Neuronal stem cell (in vitro differentiated cells): Measurements from ENCODE around the gene PATZ1.

Source experiments
- DNase-seq: peaks from one replicate; pipeline ENCODE4 v3.0.0-alpha.2; 2013; ENCODE audit warnings: low spot score
- H2AFZ ChIP-seq: one replicate; pipeline ENCODE4 v1.6.1; 2013; ENCODE audit warnings: mild to moderate bottlenecking, low read length, inconsistent platforms
- H2AK5ac ChIP-seq: 2 replicates; pipeline ENCODE4 v1.6.1; 2013; ENCODE audit warnings: low read depth, mild to moderate bottlenecking, inconsistent platforms, low read length, moderate library complexity, mixed read lengths
- H2BK120ac ChIP-seq: 2 replicates; pipeline ENCODE4 v1.6.1; 2013; ENCODE audit warnings: low read depth, mild to moderate bottlenecking, inconsistent platforms, low read length, moderate library complexity, mixed read lengths
- H2BK12ac ChIP-seq: one replicate; pipeline ENCODE4 v1.6.1; 2013; ENCODE audit warnings: low read length, inconsistent platforms
- H2BK15ac ChIP-seq: 2 replicates; pipeline ENCODE4 v1.6.1; 2013; ENCODE audit warnings: mild to moderate bottlenecking, low read length, inconsistent platforms, mixed read lengths
- H2BK5ac ChIP-seq: one replicate; pipeline ENCODE4 v1.6.1; 2013; ENCODE audit warnings: inconsistent platforms, mild to moderate bottlenecking, low read length, moderate library complexity
- H3K14ac ChIP-seq: one replicate; pipeline ENCODE4 v1.6.1; 2013; ENCODE audit warnings: low read length, inconsistent platforms
- H3K18ac ChIP-seq: 2 replicates; pipeline ENCODE4 v1.6.1; 2013; ENCODE audit warnings: low read length, inconsistent platforms
- H3K23ac ChIP-seq: 2 replicates; pipeline ENCODE4 v1.6.1; 2013; ENCODE audit warnings: low read depth, mild to moderate bottlenecking, mixed read lengths, low read length, inconsistent platforms; ENCODE audit not compliant: poor library complexity
- H3K27ac ChIP-seq: replicated peaks from 3 replicates; pipeline ENCODE4 v1.5.1; 2013; ENCODE audit warnings: low read length, inconsistent platforms
- H3K27me3 ChIP-seq, 3 experiments: 2 replicates each; pipeline ENCODE4 v1.6.1; 2013; ENCODE audit warnings: low read length in 3 of 3, mild to moderate bottlenecking in 2 of 3, inconsistent platforms in 1 of 3, low read depth in 1 of 3, mixed read lengths in 1 of 3, moderate library complexity in 1 of 3; ENCODE audit not compliant: control insufficient read depth in 3 of 3, insufficient read depth in 3 of 3
- H3K36me3 ChIP-seq, 2 donors: replicated peaks in 1 of 2; 2 replicates each; pipeline ENCODE4 v1.6.1; 2013; ENCODE audit warnings: low read length in 2 of 2; ENCODE audit not compliant: control insufficient read depth in 2 of 2, insufficient read depth in 2 of 2
- H3K4ac ChIP-seq: 2 replicates; pipeline ENCODE4 v1.6.1; 2013; ENCODE audit warnings: inconsistent platforms, mild to moderate bottlenecking, low read length, moderate library complexity
- H3K4me1 ChIP-seq, 2 donors: 1 replicate in 1 of 2; 2 replicates in 1 of 2; pipeline ENCODE4 v1.6.1; 2013; ENCODE audit warnings: low read length in 2 of 2, low read depth in 1 of 2; ENCODE audit not compliant: control insufficient read depth in 2 of 2, insufficient read depth in 1 of 2
- H3K4me2 ChIP-seq: one replicate; pipeline ENCODE4 v1.6.1; 2013; ENCODE audit warnings: mild to moderate bottlenecking, low read length, inconsistent platforms; ENCODE audit not compliant: insufficient read depth, poor library complexity, severe bottlenecking
- H3K4me3 ChIP-seq, 2 donors: 2 replicates each; pipeline ENCODE4 v1.5.1; 2013; ENCODE audit warnings: low read length in 2 of 2, mild to moderate bottlenecking in 2 of 2, inconsistent platforms in 1 of 2, moderate library complexity in 1 of 2
- H3K79me1 ChIP-seq: one replicate; pipeline ENCODE4 v1.6.1; 2013; ENCODE audit warnings: low read depth, mild to moderate bottlenecking, inconsistent platforms, low read length, moderate library complexity
- H3K9ac ChIP-seq: one replicate; pipeline ENCODE4 v1.6.1; 2013; ENCODE audit warnings: mild to moderate bottlenecking, low read depth, low read length, inconsistent platforms; ENCODE audit not compliant: poor library complexity
- H3K9me3 ChIP-seq, 2 donors: replicated peaks in 1 of 2; 2 replicates each; pipeline versions ENCODE3 to v1.6.1; 2013; ENCODE audit warnings: low read length in 2 of 2, mild to moderate bottlenecking in 2 of 2, inconsistent platforms in 1 of 2, low read depth in 1 of 2, mixed read lengths in 1 of 2, moderate library complexity in 1 of 2; ENCODE audit not compliant: control insufficient read depth in 2 of 2, insufficient read depth in 1 of 2
- H4K8ac ChIP-seq: one replicate; pipeline ENCODE4 v1.6.1; 2013; ENCODE audit warnings: low read depth, mild to moderate bottlenecking, inconsistent platforms, low read length, moderate library complexity
- H4K91ac ChIP-seq: one replicate; pipeline ENCODE4 v1.6.1; 2013; ENCODE audit warnings: low read length, low read depth, mild to moderate bottlenecking, inconsistent platforms; ENCODE audit not compliant: poor library complexity
- WGBS, 2 donors: extraction: QIAGEN DNeasy Blood & Tissue Kit; methylation state at CpG; one replicate each; pipeline ENCODE4 v1.1.7; 2013; ENCODE audit warnings: missing lambda C conversion rate in 2 of 2, mixed read lengths in 1 of 2; ENCODE audit not compliant: insufficient read length in 2 of 2, insufficient replicate concordance in 1 of 2; ENCODE audit errors: extremely low coverage in 2 of 2; 5-methylcytosine and 5-hydroxymethylcytosine counted together

The PATZ1 gene

GRCh38 chr22:31337178-31337577 is 9.0 kb downstream of the PATZ1 start:
- H3K27me3 ChIP-seq: no peaks in the 10 kb centered on the region
- H3K4me1 ChIP-seq: peaks cover 6 to 24% of the 10 kb centered on the region in 2 donors
- no peak overlapping the region for H2BK120ac ChIP-seq
- H3K18ac ChIP-seq: no peak overlapping the region
- no peaks in the 10 kb centered on the region for H3K9me3 ChIP-seq
- no peak overlapping the region for H2AK5ac ChIP-seq
- H3K4me2 ChIP-seq: no peak overlapping the region
- H4K8ac ChIP-seq: no peak overlapping the region
- no peak overlapping the region for H2BK12ac ChIP-seq
- no peak overlapping the region for H2BK15ac ChIP-seq
- no peak overlapping the region for H4K91ac ChIP-seq
- H2BK5ac ChIP-seq: no peak overlapping the region
- H2AFZ ChIP-seq: no peak overlapping the region
- no peak overlapping the region for H3K4me3 ChIP-seq
- H3K27ac ChIP-seq: no peak overlapping the region
- H3K4ac ChIP-seq: no peak overlapping the region
- DNase-seq: no peak
- peaks cover 16% of the 10 kb centered on the region for H3K79me1 ChIP-seq
- H3K36me3 ChIP-seq: peaks cover 71 to 95% of the 10 kb centered on the region in 2 donors
- no peak overlapping the region for H3K14ac ChIP-seq
- no peak overlapping the region for H3K23ac ChIP-seq
- no CpG with 5 or more reads among the region's 5 CpGs for WGBS, 2 donors
- no peak overlapping the region for H3K9ac ChIP-seq

GRCh38 chr22:31334329-31334728 is 11.8 kb downstream of the PATZ1 start:
- H3K27ac ChIP-seq: no peak overlapping the region
- H3K79me1 ChIP-seq: peaks cover 9% of the 10 kb centered on the region
- no peak overlapping the region for H3K4me2 ChIP-seq
- H4K8ac ChIP-seq: no peak overlapping the region
- no peaks in the 10 kb centered on the region for H3K27me3 ChIP-seq
- H3K9ac ChIP-seq: no peak overlapping the region
- DNase-seq: no peak
- H2BK5ac ChIP-seq: no peak overlapping the region
- no peak overlapping the region for H3K18ac ChIP-seq
- no peak overlapping the region for H2BK120ac ChIP-seq
- WGBS, 2 donors: no CpG with 5 or more reads among the region's 5 CpGs
- no peak overlapping the region for H3K4ac ChIP-seq
- H2AK5ac ChIP-seq: no peak overlapping the region
- no peak overlapping the region for H2AFZ ChIP-seq
- H3K9me3 ChIP-seq: no peaks in the 10 kb centered on the region
- H3K14ac ChIP-seq: no peak overlapping the region
- H3K23ac ChIP-seq: no peak overlapping the region
- peaks cover 0 to 3% of the 10 kb centered on the region in 2 donors for H3K4me1 ChIP-seq
- H3K36me3 ChIP-seq: peaks cover 62 to 93% of the 10 kb centered on the region in 2 donors
- no peak overlapping the region for H2BK12ac ChIP-seq
- no peak overlapping the region for H4K91ac ChIP-seq
- H3K4me3 ChIP-seq: no peak overlapping the region
- no peak overlapping the region for H2BK15ac ChIP-seq

GRCh38 chr22:31333641-31334040 is 12.5 kb downstream of the PATZ1 start:
- Histone ChIP-seq H2BK15ac (no peak overlapping the region), H2AFZ (no peak overlapping the region), H3K4me2 (no peak overlapping the region), H2AK5ac (no peak overlapping the region), H3K79me1 (peaks cover 8% of the 10 kb centered on the region), H2BK120ac (no peak overlapping the region), H2BK12ac (no peak overlapping the region), H3K27ac (no peak overlapping the region), H3K4me1 (no peaks in the 10 kb centered on the region), H3K36me3 (peaks cover 64 to 94% of the 10 kb centered on the region in 2 donors), H3K4me3 (no peak overlapping the region), H3K9me3 (no peaks in the 10 kb centered on the region), H2BK5ac (no peak overlapping the region), H3K27me3 (no peaks in the 10 kb centered on the region), H3K14ac (no peak overlapping the region), H3K9ac (no peak overlapping the region), H4K91ac (no peak overlapping the region), H3K23ac (no peak overlapping the region), H3K18ac (no peak overlapping the region), H4K8ac (no peak overlapping the region), H3K4ac (no peak overlapping the region)
- no CpG with 5 or more reads among the region's 2 CpGs for WGBS, 2 donors
- DNase-seq: no peak

GRCh38 chr22:31332886-31333285 is 13.3 kb downstream of the PATZ1 start:
- H3K4me2 ChIP-seq: no peak overlapping the region
- H3K27ac ChIP-seq: no peak overlapping the region
- H2BK120ac ChIP-seq: no peak overlapping the region
- no peak overlapping the region for H3K4ac ChIP-seq
- H4K8ac ChIP-seq: no peak overlapping the region
- H3K14ac ChIP-seq: no peak overlapping the region
- H3K79me1 ChIP-seq: peaks cover 15% of the 10 kb centered on the region
- peaks cover 65 to 94% of the 10 kb centered on the region in 2 donors for H3K36me3 ChIP-seq
- H2BK12ac ChIP-seq: no peak overlapping the region
- no peaks in the 10 kb centered on the region for H3K9me3 ChIP-seq
- H3K27me3 ChIP-seq: no peaks in the 10 kb centered on the region
- H2AFZ ChIP-seq: no peak overlapping the region
- no peak overlapping the region for H2AK5ac ChIP-seq
- no peak overlapping the region for H2BK15ac ChIP-seq
- H3K4me1 ChIP-seq: no peaks in the 10 kb centered on the region
- H4K91ac ChIP-seq: no peak overlapping the region
- WGBS, 2 donors: no CpG with 5 or more reads among the region's 1 CpG
- no peak overlapping the region for H3K4me3 ChIP-seq
- H3K9ac ChIP-seq: no peak overlapping the region
- H2BK5ac ChIP-seq: no peak overlapping the region
- H3K23ac ChIP-seq: no peak overlapping the region
- DNase-seq: no peak
- H3K18ac ChIP-seq: no peak overlapping the region
